DMS 273 treated with DMSO at 0.1 percent for 48 hours (cell line): Measurements from ENCODE around the gene ETAA1.

Source experiments
- DNase-seq: peaks from one replicate; lab custom pipeline; 2025; lab: John Stamatoyannopoulos, UW

ETAA1 gene

DNA sequence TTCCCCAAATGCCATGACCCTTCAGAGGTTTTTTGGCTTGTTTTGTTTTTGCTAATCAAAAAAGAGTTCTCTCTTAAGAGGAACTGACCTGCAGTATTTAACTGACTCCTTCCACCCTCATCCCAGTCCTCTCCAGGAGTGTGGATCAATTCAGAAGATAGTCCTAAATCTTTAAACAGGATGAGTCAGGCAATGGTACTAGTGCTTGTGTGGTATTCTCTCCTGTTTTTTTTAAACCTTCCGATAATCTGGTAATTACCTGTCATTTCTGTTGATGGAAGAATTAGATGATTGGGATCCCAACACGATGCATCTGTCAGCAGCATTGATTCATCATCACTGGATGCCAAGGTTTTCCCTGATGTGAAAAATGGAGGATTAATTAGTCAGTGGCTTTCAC, 41.2 kb downstream of the ETAA1 start:
- no peak for DNase-seq

DNA sequence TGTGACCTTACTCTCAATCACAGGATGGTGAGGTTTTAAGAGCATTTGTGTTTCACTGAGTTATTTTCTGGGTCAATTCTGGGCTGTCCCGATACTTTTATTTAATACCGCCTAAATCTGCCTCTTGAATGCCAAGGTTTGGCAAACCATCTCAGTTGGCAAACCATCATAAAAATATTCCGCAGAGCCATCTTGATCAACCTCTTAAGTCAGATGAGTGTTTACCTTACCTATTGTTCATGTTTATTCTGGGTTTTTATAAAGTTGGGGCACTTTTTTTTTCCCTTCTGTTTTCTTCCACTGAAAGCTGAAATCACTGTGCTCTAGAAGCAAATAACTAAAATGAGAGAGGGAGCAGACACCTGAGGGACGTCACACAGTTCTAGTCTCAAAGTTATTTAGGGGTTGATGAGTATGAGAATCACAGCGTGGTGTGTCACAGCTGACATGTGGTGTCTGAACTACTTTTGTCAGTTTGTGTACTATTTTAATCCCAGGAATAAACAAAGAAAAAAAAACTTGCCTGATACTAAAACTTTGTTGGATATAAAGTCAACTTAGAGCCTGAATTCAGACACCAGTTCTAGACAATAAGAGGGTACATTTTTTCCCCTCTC, 48.6 kb downstream of the ETAA1 start:
- DNase-seq: no peak

DNA sequence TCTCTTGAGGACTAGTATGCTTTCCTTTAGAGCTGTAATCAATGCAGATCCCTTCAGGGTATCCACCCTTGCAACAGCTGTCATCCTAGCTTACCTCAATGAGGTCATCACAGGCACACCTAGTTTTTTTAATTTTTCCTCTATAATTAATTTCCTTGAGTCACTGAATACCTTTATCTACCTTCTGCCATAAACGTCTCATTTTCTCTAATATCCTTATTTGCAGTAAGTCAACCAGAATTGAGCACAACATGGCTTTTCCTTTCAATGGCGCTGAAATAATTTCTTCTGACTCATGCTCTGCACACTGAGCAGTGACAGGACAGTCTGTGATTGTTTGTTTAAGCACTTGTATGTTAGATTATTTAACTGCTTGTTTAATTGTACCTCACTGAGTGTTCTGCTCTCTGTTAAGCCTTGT, 49.4 kb downstream of the ETAA1 start:
- peak; percentile 33 for DNase-seq

DNA sequence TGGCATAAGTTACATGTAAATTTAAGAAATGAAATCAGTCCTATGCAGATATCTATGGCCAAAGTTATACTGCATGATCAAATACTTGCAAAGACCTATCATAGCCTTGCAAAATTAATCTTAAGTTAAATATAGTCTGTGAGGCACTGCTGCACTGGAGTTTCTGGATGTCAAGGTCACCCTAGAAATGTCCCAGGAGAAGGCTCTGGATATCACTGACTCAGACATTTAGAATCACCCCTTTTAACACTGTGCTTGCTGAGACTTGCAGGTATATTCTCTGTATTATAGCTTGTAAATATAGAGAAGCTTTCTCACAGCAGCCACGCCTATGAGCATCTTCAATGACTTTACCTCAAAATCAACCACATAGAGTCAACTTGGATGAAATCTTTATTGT, 51.5 kb downstream of the ETAA1 start:
- DNase-seq: no peak

DNA sequence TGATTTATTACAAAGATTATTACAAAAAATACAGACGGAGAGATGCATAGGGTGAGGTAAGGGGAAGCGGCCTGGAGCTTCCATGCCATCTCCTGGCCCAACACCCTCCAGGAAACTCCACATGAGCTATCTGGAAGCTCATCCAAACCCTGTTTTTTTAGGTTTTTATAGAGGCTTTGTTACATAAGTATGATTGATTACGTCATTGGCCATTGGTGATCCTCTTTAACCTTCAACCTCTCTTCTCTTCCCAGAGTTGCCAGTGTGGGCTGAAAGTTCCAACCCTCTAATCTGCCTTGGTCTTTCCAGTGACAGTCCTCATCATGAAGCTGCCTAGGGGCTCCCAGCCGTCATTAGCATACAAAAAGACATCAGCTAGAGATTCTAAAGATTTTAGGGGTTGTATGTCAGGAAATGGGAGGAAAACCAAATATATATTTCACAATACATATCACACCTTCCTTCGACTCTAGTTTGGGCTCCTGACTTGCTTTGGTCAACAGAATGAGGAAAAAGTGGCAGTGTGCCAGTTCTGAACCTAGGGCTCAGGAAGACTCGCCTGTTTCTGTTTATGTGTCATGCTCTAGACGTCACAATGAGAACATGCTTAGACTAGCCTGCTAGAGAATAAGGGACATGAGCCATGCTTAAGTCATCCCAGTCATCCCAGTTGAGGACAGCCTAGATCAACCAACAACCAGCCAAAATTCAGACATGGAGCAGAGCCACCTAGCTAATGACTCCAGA, 54.1 kb downstream of the ETAA1 start:
- no peak for DNase-seq

DNA sequence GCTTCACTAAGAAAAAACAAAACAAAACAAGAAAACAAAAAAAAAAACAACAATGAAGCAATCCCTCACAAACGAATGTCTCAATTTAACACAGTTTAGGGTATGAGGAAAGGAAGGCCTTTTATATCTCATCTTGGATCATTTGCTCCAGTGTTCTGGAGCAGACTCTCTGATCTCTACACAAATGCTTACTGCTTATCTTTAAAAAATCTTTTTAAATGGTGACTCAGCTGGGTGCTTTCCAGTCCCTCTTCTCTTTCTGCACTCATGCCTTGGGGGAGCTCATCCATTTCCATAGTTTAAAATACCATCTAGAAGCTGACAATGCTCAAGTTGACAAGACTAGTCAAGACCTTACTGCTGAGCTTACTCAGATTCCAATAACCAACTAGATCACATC, 56.2 kb downstream of the ETAA1 start:
- DNase-seq: no peak

DNA sequence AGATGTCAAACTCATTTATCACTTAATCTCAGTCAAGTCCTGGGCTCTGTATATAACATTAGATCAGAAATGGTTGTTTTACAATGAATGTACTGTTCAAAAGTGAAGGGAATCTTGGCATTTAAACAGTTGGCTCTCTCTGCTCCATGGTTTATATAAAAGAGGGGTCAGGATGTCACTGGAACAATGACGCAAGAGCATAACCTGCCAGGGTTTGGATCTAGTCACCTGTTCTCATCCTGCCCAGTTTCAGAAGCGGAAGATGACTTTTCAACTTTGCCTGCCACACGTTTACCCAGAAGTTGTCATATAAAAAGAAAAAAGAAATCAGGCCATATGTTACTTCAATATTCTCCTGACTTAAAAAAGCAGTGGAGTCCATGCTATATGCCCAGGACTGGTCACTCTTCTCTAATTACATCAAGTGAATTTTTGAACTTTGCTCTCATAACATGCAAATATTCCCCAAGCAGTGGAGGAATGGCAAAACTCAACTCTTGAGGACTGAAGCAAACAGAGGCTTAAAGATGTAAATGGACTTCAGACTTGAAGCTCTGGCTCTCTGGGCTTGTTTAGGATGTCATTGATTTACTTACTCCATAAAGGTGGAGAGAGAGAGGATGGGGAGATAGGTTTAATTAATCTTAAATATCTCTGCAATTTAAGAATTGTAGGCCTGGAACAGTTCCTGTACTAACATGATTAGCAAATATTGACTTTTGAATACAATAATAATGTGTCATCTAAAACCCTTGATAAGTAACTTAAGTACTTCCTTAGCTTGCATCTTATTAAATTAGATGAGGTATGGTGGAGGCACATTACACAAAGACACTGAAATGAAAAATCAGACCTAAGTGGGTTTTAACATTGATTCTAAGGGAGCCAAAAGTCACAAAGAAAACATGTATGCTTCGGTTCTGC, 58.3 kb downstream of the ETAA1 start:
- no peak for DNase-seq

DNA sequence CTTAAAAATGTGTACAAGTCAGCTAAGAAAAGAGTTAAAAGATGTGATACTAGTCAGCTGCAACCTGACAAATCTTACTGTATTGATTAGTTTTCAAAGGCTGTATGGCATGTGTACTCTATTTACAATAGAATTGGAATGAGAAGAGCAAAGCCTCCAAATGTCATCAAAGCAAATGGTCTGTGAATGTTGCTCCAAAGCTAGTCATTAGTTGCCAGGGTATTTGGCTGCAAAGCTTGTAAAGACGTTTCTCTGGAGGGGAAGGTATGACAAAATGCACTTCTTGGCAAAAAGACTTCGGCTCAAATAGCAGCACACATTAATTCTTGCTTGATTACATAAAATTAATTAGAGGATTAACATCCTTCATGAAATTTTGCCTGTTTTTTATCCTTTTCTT, 59.3 kb downstream of the ETAA1 start:
- DNase-seq: no peak

DNA sequence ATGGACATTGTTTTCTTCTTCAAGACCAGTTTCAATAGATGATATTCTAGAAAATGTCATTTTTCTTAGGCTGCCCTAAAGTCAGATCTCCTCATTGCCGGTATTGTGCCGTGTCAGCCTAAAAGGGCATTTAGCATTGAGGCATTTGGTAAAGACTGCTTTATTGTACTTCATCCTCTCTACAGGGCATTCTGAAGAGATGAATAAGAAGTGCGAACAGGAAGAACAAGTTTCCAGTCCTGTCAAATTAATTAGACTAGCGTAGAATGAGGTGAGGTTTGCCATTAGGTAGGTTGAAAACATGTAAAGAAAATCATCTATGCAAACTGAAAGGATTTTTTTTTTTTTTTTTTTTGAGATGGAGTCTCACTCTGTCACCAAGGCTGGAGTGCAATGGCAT, 60.6 kb downstream of the ETAA1 start:
- no peak for DNase-seq

DNA sequence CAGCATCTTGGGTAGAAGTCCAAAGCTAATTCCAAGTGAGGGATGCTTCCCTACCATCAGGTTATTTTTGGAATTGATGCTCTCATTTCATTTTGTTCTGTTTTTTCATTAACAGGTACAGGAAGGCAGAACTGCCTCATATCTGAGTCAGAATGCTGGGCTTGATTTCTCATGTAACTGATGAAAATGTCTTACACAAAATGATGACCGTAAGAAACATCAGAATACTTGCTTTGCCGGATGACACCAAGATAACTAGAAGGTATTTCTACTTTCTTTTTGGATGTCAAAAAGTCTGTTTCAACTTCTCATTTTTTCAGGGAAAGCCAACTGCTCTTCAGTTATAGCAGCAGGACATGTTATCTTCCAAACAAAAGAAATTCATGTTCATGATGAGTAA, 62.6 kb downstream of the ETAA1 start:
- no peak for DNase-seq
